H9 (cell line): ENCODE data around the gene APBB2. TPM values are rescaled to one million over a fixed set of nuclear protein-coding genes. Genes with fewer than 3 reads are reported as not detected.

Experiments
- DNase-seq: peaks from one replicate; pipeline ENCODE4 v3.0.0-alpha.2; 2017
- H2AFZ ChIP-seq: one replicate; pipeline ENCODE4 v1.6.1; 2013; ENCODE audit warnings: mild to moderate bottlenecking, low read length, control low read depth, moderate library complexity
- H2AK5ac ChIP-seq: 2 replicates; pipeline ENCODE4 v1.6.1; 2013; ENCODE audit warnings: low read length, control low read depth, mixed read lengths; ENCODE audit not compliant: insufficient read length
- H2BK120ac ChIP-seq: one replicate; pipeline ENCODE4 v1.6.1; 2013; ENCODE audit warnings: low read depth, mild to moderate bottlenecking, low read length, control low read depth, inconsistent platforms; ENCODE audit not compliant: poor library complexity, severe bottlenecking
- H2BK12ac ChIP-seq: 2 replicates; pipeline ENCODE4 v1.6.1; 2013; ENCODE audit warnings: low read length, control low read depth, mixed read lengths, low read depth; ENCODE audit not compliant: insufficient read length
- H2BK15ac ChIP-seq: 2 replicates; pipeline ENCODE4 v1.6.1; 2013; ENCODE audit warnings: low read depth, low read length, control low read depth
- H2BK20ac ChIP-seq: one replicate; pipeline ENCODE4 v1.6.1; 2013; ENCODE audit warnings: low read depth, mild to moderate bottlenecking, low read length, control low read depth, inconsistent platforms; ENCODE audit not compliant: poor library complexity, severe bottlenecking
- H2BK5ac ChIP-seq: 2 replicates; pipeline ENCODE4 v1.6.1; 2013; ENCODE audit warnings: low read length, control low read depth, mixed read lengths; ENCODE audit not compliant: insufficient read length
- H3K14ac ChIP-seq: 2 replicates; pipeline ENCODE4 v1.6.1; 2013; ENCODE audit warnings: low read length, control low read depth; ENCODE audit not compliant: insufficient read depth
- H3K18ac ChIP-seq: 2 replicates; pipeline ENCODE4 v1.6.1; 2013; ENCODE audit warnings: low read depth, mild to moderate bottlenecking, mixed read lengths, low read length, control low read depth; ENCODE audit not compliant: insufficient read length
- H3K23ac ChIP-seq: 2 replicates; pipeline ENCODE4 v1.6.1; 2013; ENCODE audit warnings: low read length, control low read depth, mixed read lengths, low read depth; ENCODE audit not compliant: insufficient read length
- H3K23me2 ChIP-seq: 2 replicates; pipeline ENCODE4 v1.6.1; 2013; ENCODE audit warnings: low read depth, mild to moderate bottlenecking, mixed read lengths, low read length, control low read depth; ENCODE audit not compliant: insufficient read length, poor library complexity, severe bottlenecking
- H3K27ac ChIP-seq: 2 replicates; pipeline ENCODE4 v1.5.1; 2013; ENCODE audit warnings: low read length, control low read depth, mixed read lengths, low read depth; ENCODE audit not compliant: insufficient read length
- H3K27me3 ChIP-seq: 2 replicates; pipeline ENCODE4 v1.6.1; 2013; ENCODE audit warnings: low read length, control low read depth, inconsistent platforms; ENCODE audit not compliant: insufficient read depth
- H3K4ac ChIP-seq: 2 replicates; pipeline ENCODE4 v1.6.1; 2013; ENCODE audit warnings: low read depth, mild to moderate bottlenecking, control low read depth, inconsistent platforms, low read length, moderate library complexity
- H3K4me1 ChIP-seq: 2 replicates; pipeline ENCODE4 v1.6.1; 2013; ENCODE audit warnings: low read length, control low read depth, inconsistent platforms; ENCODE audit not compliant: insufficient read depth
- H3K4me2 ChIP-seq: 2 replicates; pipeline ENCODE4 v1.6.1; 2013; ENCODE audit warnings: low read length, control low read depth, mixed read lengths; ENCODE audit not compliant: insufficient read length, insufficient read depth
- H3K56ac ChIP-seq: 2 replicates; pipeline ENCODE4 v1.6.1; 2013; ENCODE audit warnings: low read depth, mild to moderate bottlenecking, mixed read lengths, low read length, control low read depth; ENCODE audit not compliant: insufficient read length
- H3K79me1 ChIP-seq: 2 replicates; pipeline ENCODE4 v1.6.1; 2013; ENCODE audit warnings: low read depth, mild to moderate bottlenecking, moderate library complexity, low read length, control low read depth, inconsistent platforms; ENCODE audit not compliant: insufficient read depth, poor library complexity, severe bottlenecking
- H3K79me2 ChIP-seq: 2 replicates; pipeline ENCODE4 v1.6.1; 2013; ENCODE audit warnings: low read length, control low read depth, inconsistent platforms; ENCODE audit not compliant: insufficient read depth
- H3K9ac ChIP-seq: 2 replicates; pipeline ENCODE4 v1.6.1; 2013; ENCODE audit warnings: low read length, control low read depth, mixed read lengths; ENCODE audit not compliant: insufficient read length; ENCODE audit errors: extremely low read depth
- H3K9me3 ChIP-seq: one replicate; pipeline ENCODE4 v1.6.1; 2013; ENCODE audit warnings: low read depth, low read length, inconsistent platforms; ENCODE audit not compliant: control insufficient read depth
- H3T11ph ChIP-seq: one replicate; pipeline ENCODE4 v1.6.1; 2013; ENCODE audit warnings: mild to moderate bottlenecking, low read length, control low read depth, inconsistent platforms
- H4K20me1 ChIP-seq: one replicate; pipeline ENCODE4 v1.6.1; 2013; ENCODE audit not compliant: control insufficient read depth, insufficient read length, insufficient read depth
- H4K5ac ChIP-seq: 2 replicates; pipeline ENCODE4 v1.6.1; 2013; ENCODE audit warnings: low read depth, mild to moderate bottlenecking, mixed read lengths, low read length, control low read depth; ENCODE audit not compliant: insufficient read length
- H4K8ac ChIP-seq: replicated peaks from 2 replicates; pipeline ENCODE4 v1.6.1; 2013; ENCODE audit warnings: low read length, control low read depth, mixed read lengths, low read depth; ENCODE audit not compliant: insufficient read length
- H4K91ac ChIP-seq: 2 replicates; pipeline ENCODE4 v1.6.1; 2013; ENCODE audit warnings: low read depth, mild to moderate bottlenecking, moderate library complexity, mixed read lengths, low read length, control low read depth; ENCODE audit not compliant: insufficient read length
- H3K27ac Mint-ChIP-seq, 3 experiments: 2 replicates in 2 of 3; 3 replicates in 1 of 3; pipeline ENCODE4 v1.8.0; 2020 to 2021; ENCODE audit warnings: mixed read lengths in 3 of 3, mild to moderate bottlenecking in 1 of 3, moderate library complexity in 1 of 3
- H3K27me3 Mint-ChIP-seq: 2 replicates; pipeline ENCODE4 v1.8.0; 2021; ENCODE audit warnings: low read depth, mild to moderate bottlenecking, moderate library complexity, mixed read lengths
- H3K36me3 Mint-ChIP-seq, 3 experiments: 2 replicates in 2 of 3; 3 replicates in 1 of 3; pipeline ENCODE4 v1.8.0; 2020 to 2021; ENCODE audit warnings: low read depth in 3 of 3, mixed read lengths in 3 of 3; ENCODE audit not compliant: insufficient read depth in 1 of 3
- H3K4me1 Mint-ChIP-seq, 2 experiments: 2 replicates each; pipeline ENCODE4 v1.8.0; 2020; ENCODE audit warnings: mixed read lengths in 2 of 2
- H3K4me3 Mint-ChIP-seq, 2 experiments: 2 replicates in 1 of 2; 3 replicates in 1 of 2; pipeline ENCODE4 v1.8.0; 2020 to 2021; ENCODE audit warnings: mild to moderate bottlenecking in 2 of 2, mixed read lengths in 2 of 2, moderate library complexity in 1 of 2
- H3K9me3 Mint-ChIP-seq, 2 experiments: 2 replicates in 1 of 2; 3 replicates in 1 of 2; pipeline ENCODE4 v1.8.0; 2020; ENCODE audit warnings: mild to moderate bottlenecking in 2 of 2, mixed read lengths in 2 of 2, moderate library complexity in 1 of 2
- WGBS: extraction: QIAGEN DNeasy Blood & Tissue Kit; methylation state at CpG from one replicate; pipeline ENCODE4 v1.1.7; 2013; ENCODE audit warnings: missing lambda C conversion rate, low lambda C conversion rate, mixed read lengths; ENCODE audit not compliant: insufficient read length; ENCODE audit errors: extremely low coverage; 5-methylcytosine and 5-hydroxymethylcytosine counted together
- total RNA-seq: library from RNA; stranded (reverse); gene quantifications from 2 replicates; pipeline ENCODE4 v1.2.1, GENCODE V29; 2021
- TF ChIP-seq, protein P1 (sequence below): fragments of 200-600 bp; sonication (generic); conservative IDR thresholded peaks from 3 replicates; pipeline ENCODE4 v1.8.0; 2021; ENCODE audit warnings: antibody characterized with exemption, mild to moderate bottlenecking

APBB2 gene
- total RNA-seq, 1 experiment from 2014 or later, result 39.6 TPM

DNA sequence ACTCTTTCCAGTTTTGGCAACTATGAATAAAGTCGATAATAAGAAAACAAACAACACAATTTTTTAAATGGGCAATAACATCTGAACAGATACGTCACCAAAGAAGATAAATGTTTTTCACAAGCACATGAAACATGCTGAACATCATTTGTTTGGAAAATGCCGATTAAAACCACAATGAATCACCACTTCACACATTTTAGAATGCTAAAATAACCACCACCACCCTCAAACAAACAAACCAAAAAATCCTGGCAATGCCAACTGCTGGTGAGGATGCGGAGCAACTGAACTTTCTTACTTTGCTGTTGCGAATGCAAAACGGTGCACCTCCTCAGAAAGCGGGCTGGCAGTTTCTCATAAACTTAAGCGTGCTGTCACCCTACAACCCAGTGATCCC lies 348.6 kb downstream of the APBB2 start:
- TF ChIP-seq, protein P1, sequence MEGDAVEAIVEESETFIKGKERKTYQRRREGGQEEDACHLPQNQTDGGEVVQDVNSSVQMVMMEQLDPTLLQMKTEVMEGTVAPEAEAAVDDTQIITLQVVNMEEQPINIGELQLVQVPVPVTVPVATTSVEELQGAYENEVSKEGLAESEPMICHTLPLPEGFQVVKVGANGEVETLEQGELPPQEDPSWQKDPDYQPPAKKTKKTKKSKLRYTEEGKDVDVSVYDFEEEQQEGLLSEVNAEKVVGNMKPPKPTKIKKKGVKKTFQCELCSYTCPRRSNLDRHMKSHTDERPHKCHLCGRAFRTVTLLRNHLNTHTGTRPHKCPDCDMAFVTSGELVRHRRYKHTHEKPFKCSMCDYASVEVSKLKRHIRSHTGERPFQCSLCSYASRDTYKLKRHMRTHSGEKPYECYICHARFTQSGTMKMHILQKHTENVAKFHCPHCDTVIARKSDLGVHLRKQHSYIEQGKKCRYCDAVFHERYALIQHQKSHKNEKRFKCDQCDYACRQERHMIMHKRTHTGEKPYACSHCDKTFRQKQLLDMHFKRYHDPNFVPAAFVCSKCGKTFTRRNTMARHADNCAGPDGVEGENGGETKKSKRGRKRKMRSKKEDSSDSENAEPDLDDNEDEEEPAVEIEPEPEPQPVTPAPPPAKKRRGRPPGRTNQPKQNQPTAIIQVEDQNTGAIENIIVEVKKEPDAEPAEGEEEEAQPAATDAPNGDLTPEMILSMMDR, result no peak
- Mint-ChIP-seq H3K27ac (no peak overlapping the region), H3K4me3 (no peak overlapping the region), H3K9me3 (no peaks in the 10 kb centered on the region), H3K4me1 (no peaks in the 10 kb centered on the region), H3K36me3 (no peaks in the 10 kb centered on the region), H3K27me3 (no peaks in the 10 kb centered on the region)
- no peak overlapping the region for H4K5ac ChIP-seq
- H4K20me1 ChIP-seq, result no peaks in the 10 kb centered on the region
- H2BK20ac ChIP-seq, result no peak overlapping the region
- no peak overlapping the region for H3K4ac ChIP-seq
- no peaks in the 10 kb centered on the region for H3K27me3 ChIP-seq
- H4K8ac ChIP-seq, result no peak overlapping the region
- H3K18ac ChIP-seq, result no peak overlapping the region
- DNase-seq, result no peak
- no peak overlapping the region for H4K91ac ChIP-seq
- H3K9me3 ChIP-seq, result no peaks in the 10 kb centered on the region
- no peak overlapping the region for H3K56ac ChIP-seq
- H3K79me2 ChIP-seq, result no peaks in the 10 kb centered on the region
- H3K23me2 ChIP-seq, result no peaks in the 10 kb centered on the region
- no peak overlapping the region for H2BK15ac ChIP-seq
- no peak overlapping the region for H3K4me2 ChIP-seq
- H3T11ph ChIP-seq, result no peak overlapping the region
- no peak overlapping the region for H2AFZ ChIP-seq
- H2AK5ac ChIP-seq, result no peak overlapping the region
- whole genome bisulfite sequencing, result no CpG with 5 or more reads among the region's 8 CpGs
- H3K4me1 ChIP-seq, result no peaks in the 10 kb centered on the region
- no peak overlapping the region for H2BK5ac ChIP-seq
- H3K79me1 ChIP-seq, result no peaks in the 10 kb centered on the region
- no peak overlapping the region for H3K9ac ChIP-seq
- no peak overlapping the region for H2BK12ac ChIP-seq
- H2BK120ac ChIP-seq, result no peak overlapping the region
- no peak overlapping the region for H3K23ac ChIP-seq
- no peak overlapping the region for H3K14ac ChIP-seq
- no peak overlapping the region for H3K27ac ChIP-seq
